Measurements from ENCODE around the gene DZIP1.

DNA sequence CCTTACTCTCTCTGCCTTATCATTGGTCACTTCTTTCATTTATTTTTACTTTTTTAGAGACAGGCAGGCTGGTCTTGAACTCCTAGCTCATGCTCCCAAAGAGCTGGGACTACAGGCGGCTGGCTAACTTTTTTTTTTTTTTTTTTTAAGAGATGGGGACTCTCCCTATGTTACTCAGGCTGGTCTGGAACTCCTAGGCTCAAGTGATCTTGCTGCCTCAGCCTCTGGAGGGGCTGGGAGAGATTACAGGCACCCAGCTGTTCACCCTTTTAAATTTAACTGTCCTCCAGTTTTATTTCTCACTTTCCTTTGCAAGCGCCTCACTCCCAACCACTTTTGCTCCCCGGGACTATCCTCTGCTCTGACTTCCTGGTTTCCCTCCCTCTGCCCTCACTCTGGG lies 97.6 kb downstream of the DZIP1 start:
- TF ChIP-seq, protein P1, sequence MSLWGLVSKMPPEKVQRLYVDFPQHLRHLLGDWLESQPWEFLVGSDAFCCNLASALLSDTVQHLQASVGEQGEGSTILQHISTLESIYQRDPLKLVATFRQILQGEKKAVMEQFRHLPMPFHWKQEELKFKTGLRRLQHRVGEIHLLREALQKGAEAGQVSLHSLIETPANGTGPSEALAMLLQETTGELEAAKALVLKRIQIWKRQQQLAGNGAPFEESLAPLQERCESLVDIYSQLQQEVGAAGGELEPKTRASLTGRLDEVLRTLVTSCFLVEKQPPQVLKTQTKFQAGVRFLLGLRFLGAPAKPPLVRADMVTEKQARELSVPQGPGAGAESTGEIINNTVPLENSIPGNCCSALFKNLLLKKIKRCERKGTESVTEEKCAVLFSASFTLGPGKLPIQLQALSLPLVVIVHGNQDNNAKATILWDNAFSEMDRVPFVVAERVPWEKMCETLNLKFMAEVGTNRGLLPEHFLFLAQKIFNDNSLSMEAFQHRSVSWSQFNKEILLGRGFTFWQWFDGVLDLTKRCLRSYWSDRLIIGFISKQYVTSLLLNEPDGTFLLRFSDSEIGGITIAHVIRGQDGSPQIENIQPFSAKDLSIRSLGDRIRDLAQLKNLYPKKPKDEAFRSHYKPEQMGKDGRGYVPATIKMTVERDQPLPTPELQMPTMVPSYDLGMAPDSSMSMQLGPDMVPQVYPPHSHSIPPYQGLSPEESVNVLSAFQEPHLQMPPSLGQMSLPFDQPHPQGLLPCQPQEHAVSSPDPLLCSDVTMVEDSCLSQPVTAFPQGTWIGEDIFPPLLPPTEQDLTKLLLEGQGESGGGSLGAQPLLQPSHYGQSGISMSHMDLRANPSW (CRISPR knock-in tag; conservative IDR thresholded peaks at IDR 0.05; ENCODE audit: low read depth): no peak
- TF ChIP-seq, protein P2, sequence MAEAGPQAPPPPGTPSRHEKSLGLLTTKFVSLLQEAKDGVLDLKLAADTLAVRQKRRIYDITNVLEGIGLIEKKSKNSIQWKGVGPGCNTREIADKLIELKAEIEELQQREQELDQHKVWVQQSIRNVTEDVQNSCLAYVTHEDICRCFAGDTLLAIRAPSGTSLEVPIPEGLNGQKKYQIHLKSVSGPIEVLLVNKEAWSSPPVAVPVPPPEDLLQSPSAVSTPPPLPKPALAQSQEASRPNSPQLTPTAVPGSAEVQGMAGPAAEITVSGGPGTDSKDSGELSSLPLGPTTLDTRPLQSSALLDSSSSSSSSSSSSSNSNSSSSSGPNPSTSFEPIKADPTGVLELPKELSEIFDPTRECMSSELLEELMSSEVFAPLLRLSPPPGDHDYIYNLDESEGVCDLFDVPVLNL (CRISPR knock-in tag; IDR thresholded peaks at IDR 0.05; ENCODE audit: borderline replicate concordance, low read depth): no peak
- TF ChIP-seq, protein P3, sequence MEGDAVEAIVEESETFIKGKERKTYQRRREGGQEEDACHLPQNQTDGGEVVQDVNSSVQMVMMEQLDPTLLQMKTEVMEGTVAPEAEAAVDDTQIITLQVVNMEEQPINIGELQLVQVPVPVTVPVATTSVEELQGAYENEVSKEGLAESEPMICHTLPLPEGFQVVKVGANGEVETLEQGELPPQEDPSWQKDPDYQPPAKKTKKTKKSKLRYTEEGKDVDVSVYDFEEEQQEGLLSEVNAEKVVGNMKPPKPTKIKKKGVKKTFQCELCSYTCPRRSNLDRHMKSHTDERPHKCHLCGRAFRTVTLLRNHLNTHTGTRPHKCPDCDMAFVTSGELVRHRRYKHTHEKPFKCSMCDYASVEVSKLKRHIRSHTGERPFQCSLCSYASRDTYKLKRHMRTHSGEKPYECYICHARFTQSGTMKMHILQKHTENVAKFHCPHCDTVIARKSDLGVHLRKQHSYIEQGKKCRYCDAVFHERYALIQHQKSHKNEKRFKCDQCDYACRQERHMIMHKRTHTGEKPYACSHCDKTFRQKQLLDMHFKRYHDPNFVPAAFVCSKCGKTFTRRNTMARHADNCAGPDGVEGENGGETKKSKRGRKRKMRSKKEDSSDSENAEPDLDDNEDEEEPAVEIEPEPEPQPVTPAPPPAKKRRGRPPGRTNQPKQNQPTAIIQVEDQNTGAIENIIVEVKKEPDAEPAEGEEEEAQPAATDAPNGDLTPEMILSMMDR (IDR thresholded peaks at IDR 0.05): no peak
- no peak for TF ChIP-seq ELF4 (CRISPR knock-in tag; IDR thresholded peaks at IDR 0.05; ENCODE audit: low read depth)
